ENCODE measurements around the gene WDR86. TPM values are rescaled to one million over a fixed set of nuclear protein-coding genes. Genes with fewer than 3 reads are reported as not detected.

WDR86 gene
- total and polyA plus RNA-seq, 2 of the 4 experiments (the other 2 are of a cell fraction): not detected

DNA sequence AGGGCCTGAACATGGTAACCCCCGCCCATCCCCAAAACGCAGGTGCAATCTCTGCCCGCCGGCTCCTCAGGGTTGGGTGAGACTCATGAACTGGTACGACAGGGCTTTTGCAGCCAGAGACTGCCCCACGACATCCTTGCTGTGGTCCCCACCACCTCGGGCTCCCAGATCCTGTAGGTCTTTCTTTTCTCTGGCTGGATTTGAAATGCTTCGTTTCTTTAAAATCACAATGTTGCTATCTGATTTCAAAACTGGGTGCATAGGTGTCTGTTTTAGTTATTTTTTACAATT, 21.9 kb downstream of the WDR86 start:
- peaks cover 6% of the 10 kb centered on the region for H3K9me3 ChIP-seq (ENCODE audit: control insufficient read depth, insufficient read depth, low read length)
- peaks cover 52% of the 10 kb centered on the region for H3K27me3 ChIP-seq (ENCODE audit: control insufficient read depth, insufficient read depth, low read length)
- ATAC-seq (ENCODE audit: low read depth) (no peak), DNase-seq (no peak)
- no peaks in the 10 kb centered on the region for H3K36me3 ChIP-seq (ENCODE audit: control insufficient read depth, insufficient read depth, low read length)
- H3K4ac ChIP-seq (ENCODE audit: low read depth, low read length): no peak overlapping the region
- no peak overlapping the region for H2BK5ac ChIP-seq (ENCODE audit: low read depth, low read length, poor library complexity, severe bottlenecking)
- ChIA-PET POLR2A (ENCODE audit: unreplicated experiment) (no interaction called here), CTCF (no interaction called here)
- intact Hi-C loops (cut with micrococcal nuclease): no loop called here
- no peak overlapping the region for H2AK5ac ChIP-seq (ENCODE audit: low read depth, low read length)
- in situ Hi-C loops (cut with MboI; ENCODE audit: low sequenced_read_pairs): no loop called here
- H2AK9ac ChIP-seq (replicated peaks; ENCODE audit: low read depth, low read length, poor library complexity): no peak overlapping the region
- no peak overlapping the region for H3K27ac ChIP-seq (ENCODE audit: insufficient read depth, low read length)
- dilution Hi-C loops (cut with HindIII; ENCODE audit: low sequenced_read_pairs, unreplicated experiment): no loop called here
- H3K79me1 ChIP-seq (ENCODE audit: low read depth in 1 of 2, low read length in 2 of 2): no peaks in the 10 kb centered on the region
- no TSS peak for BruUV-seq (replicated peaks)
- H4K5ac ChIP-seq (ENCODE audit: low read depth, low read length): no peak overlapping the region
- H3K4me3 ChIP-seq (ENCODE audit: insufficient read depth, low read depth, low read length): no peak overlapping the region
- H4K20me1 ChIP-seq (ENCODE audit: insufficient read depth, low read length): no peaks in the 10 kb centered on the region
- H2BK120ac ChIP-seq (ENCODE audit: low read depth, low read length): no peak overlapping the region
- H3K18ac ChIP-seq (ENCODE audit: low read depth, low read length): no peak overlapping the region
- no peak overlapping the region for H3K4me2 ChIP-seq (ENCODE audit: low read depth, low read length)
- H3K14ac ChIP-seq (replicated peaks; ENCODE audit: low read depth, low read length): no peak overlapping the region
- H3K56ac ChIP-seq (ENCODE audit: extremely low read depth, insufficient read depth, low read length): no peak overlapping the region
- H2AFZ ChIP-seq (replicated peaks; ENCODE audit: low read length, poor library complexity): no peak overlapping the region
- H2BK20ac ChIP-seq (ENCODE audit: low read depth, low read length): no peak overlapping the region
- H2BK15ac ChIP-seq (ENCODE audit: low read depth, low read length): no peak overlapping the region
- no peak overlapping the region for H3K9ac ChIP-seq (ENCODE audit: low read depth, low read length)
- 96% methylated on average over 3 of the region's 8 CpGs; no CpG with 5 or more reads in 1 of the 2 experiments for WGBS, 2 experiments (ENCODE audit: extremely low coverage in 2 of 2, insufficient read length in 1 of 2)
- no peak overlapping the region for H3K23ac ChIP-seq (ENCODE audit: low read depth, low read length)
- no peak overlapping the region for H4K91ac ChIP-seq (ENCODE audit: insufficient read depth, low read depth, low read length)
- H3K4me1 ChIP-seq (ENCODE audit: control insufficient read depth, insufficient read depth, low read length): no peaks in the 10 kb centered on the region
- TF ChIP-seq, protein P1, sequence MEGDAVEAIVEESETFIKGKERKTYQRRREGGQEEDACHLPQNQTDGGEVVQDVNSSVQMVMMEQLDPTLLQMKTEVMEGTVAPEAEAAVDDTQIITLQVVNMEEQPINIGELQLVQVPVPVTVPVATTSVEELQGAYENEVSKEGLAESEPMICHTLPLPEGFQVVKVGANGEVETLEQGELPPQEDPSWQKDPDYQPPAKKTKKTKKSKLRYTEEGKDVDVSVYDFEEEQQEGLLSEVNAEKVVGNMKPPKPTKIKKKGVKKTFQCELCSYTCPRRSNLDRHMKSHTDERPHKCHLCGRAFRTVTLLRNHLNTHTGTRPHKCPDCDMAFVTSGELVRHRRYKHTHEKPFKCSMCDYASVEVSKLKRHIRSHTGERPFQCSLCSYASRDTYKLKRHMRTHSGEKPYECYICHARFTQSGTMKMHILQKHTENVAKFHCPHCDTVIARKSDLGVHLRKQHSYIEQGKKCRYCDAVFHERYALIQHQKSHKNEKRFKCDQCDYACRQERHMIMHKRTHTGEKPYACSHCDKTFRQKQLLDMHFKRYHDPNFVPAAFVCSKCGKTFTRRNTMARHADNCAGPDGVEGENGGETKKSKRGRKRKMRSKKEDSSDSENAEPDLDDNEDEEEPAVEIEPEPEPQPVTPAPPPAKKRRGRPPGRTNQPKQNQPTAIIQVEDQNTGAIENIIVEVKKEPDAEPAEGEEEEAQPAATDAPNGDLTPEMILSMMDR (conservative IDR thresholded peaks at IDR 0.05; ENCODE audit: low read depth, low read length): no peak
- TF ChIP-seq MAZ (IDR thresholded peaks at IDR 0.05; ENCODE audit: borderline replicate concordance, low read depth, low read length): no peak
- TF ChIP-seq FOS (IDR thresholded peaks at IDR 0.05; ENCODE audit: low read depth, low read length): no peak
- TF ChIP-seq POLR2A (IDR thresholded peaks at IDR 0.05; ENCODE audit: low read depth, low read length): no peak
- TF ChIP-seq, protein P2, sequence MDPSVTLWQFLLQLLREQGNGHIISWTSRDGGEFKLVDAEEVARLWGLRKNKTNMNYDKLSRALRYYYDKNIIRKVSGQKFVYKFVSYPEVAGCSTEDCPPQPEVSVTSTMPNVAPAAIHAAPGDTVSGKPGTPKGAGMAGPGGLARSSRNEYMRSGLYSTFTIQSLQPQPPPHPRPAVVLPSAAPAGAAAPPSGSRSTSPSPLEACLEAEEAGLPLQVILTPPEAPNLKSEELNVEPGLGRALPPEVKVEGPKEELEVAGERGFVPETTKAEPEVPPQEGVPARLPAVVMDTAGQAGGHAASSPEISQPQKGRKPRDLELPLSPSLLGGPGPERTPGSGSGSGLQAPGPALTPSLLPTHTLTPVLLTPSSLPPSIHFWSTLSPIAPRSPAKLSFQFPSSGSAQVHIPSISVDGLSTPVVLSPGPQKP (IDR thresholded peaks at IDR 0.05; ENCODE audit: borderline replicate concordance, low read depth, low read length): no peak
- TF ChIP-seq SMC3 (IDR thresholded peaks at IDR 0.05; ENCODE audit: low read depth, low read length): no peak
- TF ChIP-seq, protein P3, sequence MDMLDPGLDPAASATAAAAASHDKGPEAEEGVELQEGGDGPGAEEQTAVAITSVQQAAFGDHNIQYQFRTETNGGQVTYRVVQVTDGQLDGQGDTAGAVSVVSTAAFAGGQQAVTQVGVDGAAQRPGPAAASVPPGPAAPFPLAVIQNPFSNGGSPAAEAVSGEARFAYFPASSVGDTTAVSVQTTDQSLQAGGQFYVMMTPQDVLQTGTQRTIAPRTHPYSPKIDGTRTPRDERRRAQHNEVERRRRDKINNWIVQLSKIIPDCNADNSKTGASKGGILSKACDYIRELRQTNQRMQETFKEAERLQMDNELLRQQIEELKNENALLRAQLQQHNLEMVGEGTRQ (IDR thresholded peaks at IDR 0.05; ENCODE audit: low read depth, low read length): no peak
- no peak for TF ChIP-seq RFX5 (IDR thresholded peaks at IDR 0.05; ENCODE audit: low read depth, low read length)
- H3K9me1 ChIP-seq (ENCODE audit: insufficient read depth, low read length): no peaks in the 10 kb centered on the region
- no peak overlapping the region for H4K8ac ChIP-seq (ENCODE audit: low read depth in 2 of 2, low read length in 2 of 2)
